GM19324 (cell line): ENCODE measurements around the gene TRIM41.

ENCODE experiments used
- ATAC-seq: cut with Tn5 transposase; IDR thresholded peaks from one replicate; pipeline ENCODE4 v1.9.1; 2021; ENCODE audit warnings: mild to moderate bottlenecking, moderate library complexity; ENCODE audit not compliant: unreplicated experiment, low FRiP score

TRIM41 gene

DNA sequence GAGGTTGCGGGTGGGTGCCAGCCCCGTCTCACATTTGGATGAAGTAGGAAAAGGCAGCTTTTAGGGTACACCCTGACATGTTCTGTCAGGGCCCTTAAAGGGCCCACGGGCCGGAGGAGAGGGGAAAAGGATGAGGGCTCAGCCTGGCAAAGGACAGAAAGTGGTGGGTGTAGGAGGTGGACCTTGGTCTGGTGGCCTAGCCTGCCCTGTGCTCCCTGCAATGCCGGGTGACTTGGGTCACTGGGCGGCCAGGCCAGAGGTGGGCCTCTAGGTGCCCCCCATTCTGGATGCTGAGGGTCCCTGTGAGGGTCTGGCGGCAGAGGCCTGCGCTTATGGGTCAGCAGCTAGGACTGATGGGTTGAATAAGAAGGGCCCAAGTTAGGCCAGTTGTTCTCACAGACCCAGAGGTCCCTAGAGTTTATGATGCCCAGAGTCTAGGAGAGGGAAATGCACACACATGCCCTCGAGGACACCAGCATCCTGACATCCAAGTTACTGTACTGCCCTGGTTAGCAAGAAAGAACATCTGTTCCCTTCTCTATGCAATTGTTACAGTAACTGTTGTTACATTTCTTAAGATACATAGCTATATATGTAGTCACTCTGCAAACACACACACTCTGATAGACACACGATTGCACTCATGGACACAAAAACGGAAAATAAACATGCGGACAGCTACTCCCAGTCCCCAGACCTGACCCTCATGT, 30.6 kb upstream of the TRIM41 start:
- no peak for ATAC-seq

DNA sequence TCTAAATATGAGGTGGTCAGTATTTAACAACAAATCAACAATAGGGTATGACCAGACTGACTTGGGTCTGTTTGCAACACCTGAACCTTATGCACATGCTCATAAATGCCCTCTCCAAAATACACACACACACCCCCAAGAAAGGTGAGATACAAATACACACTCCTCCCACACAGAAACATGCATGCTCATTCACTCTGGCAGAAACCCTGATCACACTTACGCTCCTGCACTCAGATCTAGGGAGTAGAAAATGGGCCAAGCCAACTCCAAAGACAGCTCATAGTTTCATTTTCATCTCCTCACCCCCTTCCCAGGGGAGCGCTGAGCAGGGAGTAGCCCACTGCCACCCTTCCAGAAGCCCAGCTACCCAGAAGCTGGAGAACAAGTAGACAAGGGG, 29.4 kb upstream of the TRIM41 start:
- no peak for ATAC-seq

DNA sequence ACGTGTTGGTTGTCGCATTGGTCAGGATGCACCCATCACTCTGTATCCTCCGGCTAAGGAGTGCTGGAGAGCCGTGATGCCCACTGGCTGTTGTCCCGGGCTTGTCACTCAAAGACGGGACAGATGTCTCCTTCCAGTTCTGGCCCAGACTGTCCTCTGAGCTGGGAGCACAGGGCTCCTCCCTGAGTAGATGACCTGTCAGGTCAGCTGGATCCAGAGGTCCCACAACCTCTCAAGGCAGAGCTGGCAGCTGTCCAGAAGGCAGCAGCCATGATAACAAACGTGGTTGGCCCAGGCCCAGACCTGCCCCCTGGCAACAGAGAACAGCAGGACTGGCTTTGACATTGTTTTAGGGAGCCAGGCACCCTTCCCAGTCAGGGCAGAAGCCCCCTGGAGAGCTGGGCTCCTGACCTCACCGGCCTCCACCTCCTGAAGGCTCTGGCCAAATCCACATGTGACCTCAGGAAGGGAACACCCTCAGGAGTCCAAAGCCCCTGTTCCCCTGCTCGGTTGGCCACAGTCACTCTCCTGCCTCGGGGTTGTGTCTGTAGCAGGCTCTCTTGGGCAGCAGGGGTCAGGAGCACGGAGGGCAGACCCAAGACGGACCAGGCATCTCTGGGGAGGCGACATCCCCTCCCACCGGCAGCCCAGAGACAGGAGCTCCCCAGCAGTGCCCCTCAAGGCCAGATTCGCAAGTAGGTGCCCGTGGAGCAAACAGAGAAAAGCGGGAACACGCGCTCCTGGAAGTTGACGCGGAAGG, 28.4 kb upstream of the TRIM41 start:
- ATAC-seq, result no peak

DNA sequence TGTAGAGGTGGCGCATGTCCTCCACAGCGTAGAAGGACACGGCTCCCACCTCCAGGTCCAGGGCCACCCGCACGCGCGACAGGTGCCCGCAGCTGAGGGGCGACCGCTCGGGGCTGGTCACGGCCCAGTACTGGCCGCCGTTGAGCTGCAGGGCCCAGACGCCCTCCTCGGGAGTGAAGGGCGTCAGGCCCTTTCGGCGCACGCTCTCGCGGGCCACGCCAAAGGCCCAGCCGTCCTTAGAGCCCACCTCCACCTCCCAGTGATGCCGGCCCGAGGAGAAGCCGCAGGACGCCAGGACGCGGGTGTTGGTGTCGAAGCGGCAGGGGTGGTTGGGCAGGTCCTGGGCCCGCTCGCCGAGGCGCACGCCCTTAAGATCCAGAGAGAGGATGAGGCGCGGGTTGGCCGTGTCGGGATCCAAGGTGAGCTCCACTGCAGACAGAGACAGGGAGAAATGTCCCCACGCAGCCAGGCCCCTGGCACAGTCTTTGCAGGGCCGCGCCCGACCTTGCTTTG, 27.8 kb upstream of the TRIM41 start:
- ATAC-seq, result no peak

DNA sequence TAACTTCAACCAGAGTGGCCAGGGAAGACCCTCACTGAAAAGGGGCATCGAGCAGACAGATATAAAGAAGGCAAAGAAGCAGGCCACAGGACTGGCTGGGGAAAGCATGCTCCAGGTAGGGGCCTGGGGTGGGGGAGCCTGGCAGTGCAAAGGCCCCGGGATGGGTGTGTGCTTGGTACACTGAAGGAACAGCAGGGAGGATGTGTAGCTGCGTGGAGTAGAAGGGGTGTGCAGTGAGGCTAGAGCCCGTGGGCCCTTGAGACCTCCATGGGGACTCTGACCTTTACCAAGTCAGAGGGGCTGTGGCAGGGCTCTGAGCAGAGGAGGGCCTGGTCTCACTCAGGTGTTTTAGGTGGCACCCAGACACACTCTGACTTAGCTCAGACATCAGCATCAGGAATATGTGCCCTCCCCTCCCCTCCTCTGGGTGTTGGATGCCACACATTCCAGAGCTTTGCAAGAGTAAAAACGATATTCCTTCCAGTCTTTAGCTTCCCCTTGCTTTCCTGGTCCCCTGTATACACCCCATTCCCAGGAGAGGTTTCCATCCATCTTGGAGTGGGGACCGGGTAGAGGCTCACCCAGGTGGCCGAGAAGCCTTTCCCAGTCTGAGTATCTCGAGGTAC, 25.6 kb upstream of the TRIM41 start:
- no peak for ATAC-seq

DNA sequence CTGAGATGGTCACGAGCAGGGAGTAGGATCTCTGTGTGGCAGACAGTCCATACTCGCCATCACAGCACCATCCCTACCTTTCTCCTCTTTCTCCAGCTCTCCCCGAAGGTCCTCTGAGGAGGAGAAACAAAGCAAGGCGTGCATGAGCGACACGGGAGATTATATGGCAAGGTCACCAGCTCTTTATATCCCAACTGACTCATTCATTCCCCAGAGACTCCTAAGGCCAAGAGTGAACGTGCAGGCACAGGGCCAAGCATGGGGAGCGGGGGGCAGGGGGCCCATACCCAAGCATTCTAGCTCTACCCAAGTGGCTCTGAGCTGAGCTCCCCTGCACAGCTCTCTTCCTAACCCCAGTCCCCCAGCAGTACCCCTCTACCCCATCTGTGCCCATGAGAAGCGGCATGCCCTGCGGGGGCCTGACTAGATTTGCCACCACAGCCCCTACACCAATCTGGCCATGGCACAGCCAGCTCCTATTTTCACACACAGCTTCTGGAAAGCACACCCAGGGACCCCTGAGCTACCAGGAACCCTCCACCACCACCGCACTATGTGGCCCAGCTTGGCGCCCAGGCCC, 24.9 kb upstream of the TRIM41 start:
- ATAC-seq, result no peak

DNA sequence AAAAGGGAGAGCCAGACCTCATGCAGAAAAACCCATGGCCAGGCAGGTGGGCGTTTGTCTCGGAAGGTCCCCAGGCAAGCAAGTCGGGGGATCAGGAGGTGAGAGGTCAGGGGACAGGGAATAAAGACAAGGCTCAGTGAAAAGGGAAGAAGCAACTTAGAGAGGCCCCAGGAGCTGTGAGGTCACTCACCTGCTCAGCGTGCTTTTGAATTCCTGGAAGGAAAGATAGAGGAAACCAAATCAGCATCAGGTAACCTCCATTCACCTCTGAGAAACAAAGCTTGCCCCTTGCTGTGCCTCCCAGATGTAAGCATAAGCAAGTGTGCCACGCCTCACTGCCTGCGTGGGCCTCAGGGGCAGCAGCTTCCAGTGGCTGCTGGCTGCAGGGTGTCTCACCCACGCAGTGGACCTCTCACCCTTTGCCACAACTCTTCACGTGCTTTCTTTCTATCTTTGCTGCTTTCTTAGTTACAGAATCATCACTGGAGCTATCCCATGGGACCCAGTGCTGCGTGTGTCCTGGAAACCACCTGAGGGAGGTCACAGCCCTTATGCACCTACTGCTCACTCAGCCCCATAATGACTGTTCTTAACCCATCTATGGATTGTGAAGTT, 24.1 kb upstream of the TRIM41 start:
- ATAC-seq, result peak; percentile 37

DNA sequence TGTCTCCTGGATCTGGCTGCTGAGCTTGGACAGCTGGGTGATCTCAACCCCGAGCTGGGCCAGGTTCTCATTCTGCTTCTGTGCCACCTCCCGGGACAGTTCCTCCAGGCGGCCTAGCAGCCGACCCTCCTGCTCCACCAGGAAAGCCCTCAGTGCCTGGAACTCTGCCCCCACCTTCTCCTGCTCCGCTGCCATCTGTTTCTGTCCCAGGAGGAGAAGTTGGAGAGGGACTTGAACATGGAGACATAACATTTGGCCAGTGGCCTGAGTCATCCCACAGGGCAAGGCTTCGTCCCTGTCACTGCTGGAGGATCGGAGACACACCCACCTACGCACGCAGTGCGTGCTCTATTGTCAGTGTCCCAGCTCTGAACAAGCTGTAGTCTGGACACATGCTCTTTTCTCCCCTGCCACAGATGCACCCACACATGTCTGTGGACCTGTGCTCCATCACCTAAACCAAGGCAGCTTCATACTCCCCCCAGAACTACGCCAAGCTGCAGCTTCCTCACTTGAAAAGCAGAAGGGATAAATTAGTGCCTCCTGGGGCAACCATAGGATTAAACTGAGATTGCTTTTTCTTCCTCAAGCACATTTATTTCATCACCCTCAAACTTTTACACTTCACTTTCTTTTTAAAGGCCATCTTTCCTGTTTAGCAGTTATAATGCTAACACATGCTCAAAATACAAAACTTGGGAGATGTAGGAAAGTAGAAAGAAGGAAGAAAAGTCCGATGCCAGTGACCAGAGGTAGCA, 23.0 kb upstream of the TRIM41 start:
- ATAC-seq, result no peak

DNA sequence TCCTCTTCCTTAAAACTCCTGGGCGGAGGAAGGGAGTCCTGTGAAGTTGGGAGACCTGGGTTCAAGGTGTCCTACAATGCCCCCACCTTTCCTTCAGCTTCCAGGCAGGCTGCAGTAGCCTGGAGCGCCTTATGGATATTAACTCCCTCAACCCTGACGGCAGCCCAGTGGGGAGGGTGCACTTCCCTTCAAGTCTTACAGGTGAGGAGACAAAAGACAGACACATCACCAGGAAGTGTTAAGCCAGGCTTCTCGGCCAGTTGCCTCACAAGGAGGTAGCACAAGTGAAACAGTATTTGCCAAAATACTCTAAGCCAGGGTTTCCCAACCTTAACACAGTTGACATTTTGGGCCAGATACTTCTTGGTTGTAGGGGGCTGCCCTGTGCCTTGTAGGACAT, 22.3 kb upstream of the TRIM41 start:
- no peak for ATAC-seq

DNA sequence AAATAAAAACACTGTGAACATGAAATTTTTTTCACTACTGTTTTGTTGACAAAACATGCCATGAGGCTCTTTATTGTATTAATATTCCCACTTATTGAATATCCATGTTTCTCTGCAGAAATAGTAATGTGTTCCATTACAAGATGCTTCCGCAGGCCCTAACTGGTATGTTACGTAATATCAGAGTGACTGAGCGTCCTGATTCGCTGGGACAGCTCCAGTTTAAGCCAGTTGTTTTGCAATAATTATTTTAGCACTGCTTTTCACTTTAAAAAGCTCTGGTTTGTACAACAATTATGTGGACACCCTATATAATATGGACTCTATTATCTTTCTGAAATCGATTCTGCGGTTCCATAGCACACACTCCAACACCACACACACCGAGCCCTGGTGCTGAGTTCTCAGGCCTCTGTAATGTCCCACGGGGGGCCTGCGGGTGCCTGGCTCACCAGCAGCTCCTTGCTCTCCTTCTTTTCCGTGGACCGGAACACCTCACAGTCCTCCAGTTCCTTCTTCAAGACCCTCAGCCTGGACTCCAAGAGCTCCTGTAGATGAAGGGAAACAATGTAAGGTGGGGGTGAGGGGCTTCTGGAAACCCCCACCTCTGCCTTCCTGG, 19.9 kb upstream of the TRIM41 start:
- no peak for ATAC-seq

DNA sequence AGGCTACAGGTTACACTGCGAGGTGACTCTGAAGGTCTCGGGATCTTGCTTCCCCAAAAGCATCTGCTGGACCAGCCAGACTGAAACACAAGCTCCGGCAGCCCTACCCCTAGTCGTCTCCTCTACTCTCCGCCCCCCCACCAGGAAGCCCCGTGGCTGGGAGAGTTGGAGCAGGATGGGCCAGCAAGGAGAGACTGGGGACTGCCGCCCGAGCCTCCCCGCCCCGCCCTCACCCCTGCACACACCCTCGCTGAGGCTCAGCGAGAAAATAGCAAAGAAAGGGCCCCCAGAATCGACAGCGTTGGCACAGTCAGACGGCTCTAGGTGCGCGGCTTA, 19.3 kb upstream of the TRIM41 start:
- no peak for ATAC-seq

DNA sequence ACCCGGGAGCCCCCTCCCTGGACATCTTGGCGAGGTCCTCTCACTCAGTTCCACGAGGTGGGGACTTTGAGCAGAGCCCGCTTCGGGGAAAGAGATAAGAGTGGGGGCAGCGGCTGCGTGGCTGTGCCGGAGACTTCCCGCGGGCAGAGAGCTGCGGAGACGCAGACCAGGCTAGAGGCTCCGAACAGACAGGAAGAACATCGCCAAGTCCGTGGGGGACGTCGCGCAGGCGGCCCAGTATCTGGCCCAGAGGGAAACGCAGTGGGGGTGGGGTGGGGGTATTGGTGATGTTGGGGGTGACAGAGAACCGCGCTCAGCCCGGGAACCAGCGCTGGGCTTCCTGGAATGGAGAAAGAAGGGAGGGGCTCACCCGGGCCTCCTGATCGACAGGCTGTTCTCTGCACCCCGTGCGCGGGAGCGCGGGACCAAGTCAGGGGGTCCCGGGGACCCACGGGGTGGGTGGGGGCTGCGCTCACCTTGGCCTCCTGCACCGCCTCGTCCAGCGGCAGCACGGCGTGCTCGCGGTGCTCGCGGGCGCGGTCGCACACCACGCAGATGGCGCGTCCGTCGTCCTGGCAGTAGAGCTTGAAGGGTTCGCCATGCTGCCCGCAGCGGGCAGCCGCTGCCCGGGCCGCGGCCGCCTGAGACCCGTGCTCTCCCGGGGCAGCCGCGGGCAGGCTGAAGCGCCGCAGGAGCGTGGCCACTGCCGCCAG, 18.8 kb upstream of the TRIM41 start:
- no peak for ATAC-seq

DNA sequence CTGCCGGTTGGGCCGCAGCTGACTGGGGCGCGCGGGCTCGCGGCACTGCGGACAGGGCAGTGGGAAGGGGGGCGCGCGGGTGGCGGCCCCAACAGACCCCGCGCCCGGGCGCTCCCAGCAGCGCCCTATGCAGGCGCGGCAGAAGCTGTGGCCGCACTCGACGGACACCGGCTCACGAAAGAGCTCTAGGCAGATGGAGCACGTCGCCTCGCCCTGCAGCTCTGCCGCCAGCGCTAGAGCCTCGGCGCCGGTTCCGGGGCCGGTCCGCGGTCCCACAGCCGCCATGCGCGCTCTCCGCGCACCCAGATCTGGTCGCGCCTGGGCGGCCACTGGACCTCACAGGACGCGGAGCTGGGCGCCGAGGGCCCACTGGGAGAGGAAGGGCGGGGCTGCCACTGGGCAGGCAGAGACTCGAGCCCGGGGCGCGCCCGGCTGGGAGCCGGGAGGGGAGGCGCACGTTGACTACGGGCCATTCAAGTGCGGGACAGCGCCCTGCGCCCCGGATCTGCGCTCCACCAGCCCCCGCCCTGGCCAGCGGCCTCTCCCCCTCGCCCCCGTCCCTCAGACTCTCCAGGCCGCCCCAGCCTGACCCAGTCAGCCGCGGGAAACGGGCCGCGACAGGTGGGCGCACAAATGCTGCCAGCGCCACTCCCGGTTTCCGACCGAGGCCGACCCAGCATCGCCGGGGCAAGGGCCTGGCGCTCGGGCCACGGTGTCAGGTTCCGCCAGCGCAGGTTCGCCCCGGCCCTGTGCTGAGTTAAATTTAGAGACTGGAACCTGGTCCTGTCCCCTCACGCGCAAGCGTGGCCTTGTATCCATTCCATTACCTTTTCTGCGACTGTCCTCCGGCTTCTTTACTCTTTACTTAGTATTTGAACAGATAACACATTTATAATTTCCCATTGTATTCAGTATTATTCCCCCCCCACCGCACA, 18.0 kb upstream of the TRIM41 start, which contains the start of gene TRIM7:
Gene TRIM7, minus strand, starts transcription at position 371 of the 935 bp plus-strand sequence. Its CDS starts 86 bp downstream, at position 285.
- ATAC-seq, result no peak

DNA sequence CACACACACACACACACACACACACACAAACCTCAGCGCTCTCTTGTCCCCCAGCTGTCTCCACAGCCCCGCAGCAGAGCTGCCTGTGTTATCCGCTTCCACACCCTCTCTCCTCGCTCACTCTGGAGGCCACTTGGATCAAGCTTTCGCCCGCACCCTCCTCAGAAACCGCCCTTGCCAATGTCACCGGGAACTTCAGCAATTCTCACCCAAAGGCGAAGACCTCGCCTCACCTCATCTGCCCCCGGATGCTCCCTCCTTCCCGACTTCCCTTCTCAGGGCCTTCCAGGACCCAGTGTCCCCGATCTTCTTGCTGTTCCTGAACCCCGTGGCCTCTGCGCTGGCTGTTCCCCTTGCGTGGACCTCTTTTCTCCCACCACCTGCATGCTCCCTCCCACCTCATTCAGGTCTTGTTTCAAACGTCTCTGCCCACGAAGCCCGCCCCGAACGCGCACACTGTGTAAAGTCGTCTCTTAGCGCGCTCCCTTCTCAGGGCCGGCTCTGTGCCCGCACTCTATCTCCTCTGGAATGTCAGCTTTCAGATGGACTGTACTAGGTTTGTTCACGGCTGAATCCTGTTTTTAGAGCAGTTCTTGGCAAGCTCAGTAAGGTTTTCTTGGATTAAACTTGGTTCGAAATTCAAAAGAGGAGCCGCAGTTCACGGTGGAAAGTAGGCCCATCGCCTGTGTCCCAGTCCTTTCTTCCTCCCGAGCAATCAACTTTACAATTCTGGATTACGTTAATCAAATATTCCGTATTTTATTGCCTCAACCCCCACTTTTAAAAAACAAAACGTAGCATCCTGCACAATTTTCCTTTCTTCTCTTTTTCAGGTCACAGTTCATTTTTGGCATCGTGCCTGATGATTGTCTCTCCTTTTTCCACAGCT, 17.1 kb upstream of the TRIM41 start:
- no peak for ATAC-seq

DNA sequence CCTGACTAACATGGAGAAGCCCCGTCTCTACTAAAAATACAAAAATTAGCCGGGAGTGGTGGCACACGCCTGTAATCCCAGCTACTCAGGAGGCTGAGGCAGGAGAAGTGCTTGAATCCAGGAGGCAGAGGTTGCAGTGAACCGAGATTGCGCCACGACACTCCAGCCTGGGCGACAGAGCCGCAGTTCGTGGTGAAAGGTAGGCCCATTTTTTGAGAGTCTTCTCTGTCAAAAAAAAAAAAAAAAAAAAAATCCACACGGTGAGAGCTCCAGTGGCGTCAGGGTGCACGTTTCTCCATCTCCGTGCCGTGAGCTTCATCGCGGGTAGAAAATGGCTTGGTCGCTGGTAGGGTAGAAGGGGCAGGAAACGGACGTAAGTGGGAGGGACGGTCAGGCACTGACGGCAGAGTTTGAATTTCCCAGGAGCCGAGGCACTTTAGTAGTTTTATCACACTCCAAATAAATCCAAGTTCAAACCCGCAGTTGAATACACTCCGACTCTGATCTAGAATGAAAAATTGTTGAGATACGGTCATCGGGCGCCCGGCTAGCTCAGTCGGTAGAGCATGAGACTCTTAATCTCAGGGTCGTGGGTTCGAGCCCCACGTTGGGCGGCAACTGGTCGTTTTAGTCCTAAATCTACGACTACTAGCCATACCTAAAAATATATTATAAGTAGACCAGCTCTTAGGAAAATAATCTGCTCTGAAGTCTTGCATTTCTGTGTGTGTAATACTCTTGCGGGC, 15.7 kb upstream of the TRIM41 start:
- no peak for ATAC-seq

DNA sequence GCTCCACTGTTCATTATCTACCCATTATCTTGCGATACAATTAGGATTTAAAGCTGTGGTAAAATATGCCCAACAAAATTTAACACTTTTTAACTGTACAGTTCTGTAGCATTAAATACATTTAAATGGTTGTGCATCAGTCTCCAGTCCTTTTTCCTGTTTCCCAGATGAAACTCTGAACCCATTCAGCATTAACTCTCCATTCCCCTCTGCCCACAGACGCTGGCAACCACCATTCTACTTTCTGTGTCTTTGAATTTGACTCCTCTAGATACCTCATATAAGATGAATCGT, 15.2 kb upstream of the TRIM41 start:
- ATAC-seq, result no peak
